GM12891 (cell line): ENCODE data around the gene PHACTR3.

Experiments
- PAX5 ChIP-seq: IDR thresholded peaks from 2 replicates; pipeline ENCODE4 v1.6.1; 2011; ENCODE audit warnings: low read length, moderate library complexity, mild to moderate bottlenecking; ENCODE audit not compliant: insufficient read depth, severe bottlenecking
- POLR2A ChIP-seq: IDR thresholded peaks from 2 replicates; pipeline ENCODE4 v1.6.1; 2011; ENCODE audit warnings: low read depth, low read length, control low read depth
- POLR2AphosphoS5 ChIP-seq: IDR thresholded peaks from 2 replicates; pipeline ENCODE4 v1.6.1; 2011; ENCODE audit warnings: low read depth, low read length, control low read depth
- POU2F2 ChIP-seq: IDR thresholded peaks from 2 replicates; pipeline ENCODE4 v1.6.1; 2011; ENCODE audit warnings: low read depth, mild to moderate bottlenecking, control low read depth, low read length, moderate library complexity
- SPI1 ChIP-seq: IDR thresholded peaks from 2 replicates; pipeline ENCODE4 v1.6.1; 2011; ENCODE audit warnings: low read depth, low read length, control low read depth
- TAF1 ChIP-seq: IDR thresholded peaks from 2 replicates; pipeline ENCODE4 v1.6.1; 2011; ENCODE audit warnings: low read depth, low read length, control low read depth

DNA sequence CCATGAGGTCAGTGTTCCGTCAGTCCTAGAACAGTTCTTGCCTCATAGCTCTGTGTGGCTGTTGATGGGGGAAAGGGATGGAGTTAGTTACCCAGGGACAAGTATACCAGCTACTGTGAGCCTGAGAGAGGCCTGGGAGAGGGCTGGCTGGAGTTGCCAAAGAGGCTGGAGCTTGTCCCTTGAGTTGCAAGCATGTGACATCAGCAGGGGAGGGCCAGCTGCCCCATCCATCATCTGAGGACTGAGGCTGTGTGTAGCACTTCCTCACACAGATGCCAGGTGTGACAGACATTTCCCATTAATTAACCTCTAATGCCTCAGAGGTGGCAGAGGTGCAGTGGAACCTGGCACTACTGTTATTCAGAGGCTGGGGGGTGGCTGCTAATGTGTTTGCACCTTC lies 131.6 kb downstream of the PHACTR3 start:
- TF ChIP-seq POLR2A (no peak), POLR2AphosphoS5 (no peak), TAF1 (no peak), PAX5 (no peak), SPI1 (no peak), POU2F2 (no peak)
